ENCODE results near the gene ACSM4.
"Not testable (repeated sequence)": the region's sequence is repeated elsewhere in the genome, so short reads cannot be mapped to it uniquely, and the experiment has no call there.

ACSM4 gene, protein sequence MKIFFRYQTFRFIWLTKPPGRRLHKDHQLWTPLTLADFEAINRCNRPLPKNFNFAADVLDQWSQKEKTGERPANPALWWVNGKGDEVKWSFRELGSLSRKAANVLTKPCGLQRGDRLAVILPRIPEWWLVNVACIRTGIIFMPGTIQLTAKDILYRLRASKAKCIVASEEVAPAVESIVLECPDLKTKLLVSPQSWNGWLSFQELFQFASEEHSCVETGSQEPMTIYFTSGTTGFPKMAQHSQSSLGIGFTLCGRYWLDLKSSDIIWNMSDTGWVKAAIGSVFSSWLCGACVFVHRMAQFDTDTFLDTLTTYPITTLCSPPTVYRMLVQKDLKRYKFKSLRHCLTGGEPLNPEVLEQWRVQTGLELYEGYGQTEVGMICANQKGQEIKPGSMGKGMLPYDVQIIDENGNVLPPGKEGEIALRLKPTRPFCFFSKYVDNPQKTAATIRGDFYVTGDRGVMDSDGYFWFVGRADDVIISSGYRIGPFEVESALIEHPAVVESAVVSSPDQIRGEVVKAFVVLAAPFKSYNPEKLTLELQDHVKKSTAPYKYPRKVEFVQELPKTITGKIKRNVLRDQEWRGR

DNA sequence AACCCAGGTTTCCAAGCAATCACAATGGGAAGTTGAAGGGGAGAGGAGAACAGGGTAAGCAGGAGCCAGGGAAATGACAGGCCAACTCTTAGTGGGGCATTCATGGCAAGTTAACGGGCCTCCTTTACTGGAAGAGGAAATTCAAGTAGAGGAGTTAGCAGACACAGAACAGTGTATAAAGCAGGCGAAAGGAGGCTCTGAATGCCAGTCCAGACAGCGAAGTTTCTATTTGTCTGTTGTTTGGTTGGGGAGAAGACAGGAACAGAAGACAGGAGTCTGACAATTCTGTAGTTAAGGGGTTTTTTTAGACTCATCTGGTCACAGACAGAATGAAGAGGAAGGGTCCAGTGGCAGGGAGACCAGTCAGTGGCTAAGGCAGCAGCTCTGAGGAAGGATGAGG is at the start of gene ACSM4:
TSS of gene ACSM4 (plus strand) at position 301 of the 400 bp plus-strand sequence. CDS start 260 bp downstream, outside the sequence.
- no peak within 1 kb of the TSS for H3K27ac Mint-ChIP-seq
- H3K27me3 Mint-ChIP-seq: peaks cover 12% of the 10 kb centered on the region

DNA sequence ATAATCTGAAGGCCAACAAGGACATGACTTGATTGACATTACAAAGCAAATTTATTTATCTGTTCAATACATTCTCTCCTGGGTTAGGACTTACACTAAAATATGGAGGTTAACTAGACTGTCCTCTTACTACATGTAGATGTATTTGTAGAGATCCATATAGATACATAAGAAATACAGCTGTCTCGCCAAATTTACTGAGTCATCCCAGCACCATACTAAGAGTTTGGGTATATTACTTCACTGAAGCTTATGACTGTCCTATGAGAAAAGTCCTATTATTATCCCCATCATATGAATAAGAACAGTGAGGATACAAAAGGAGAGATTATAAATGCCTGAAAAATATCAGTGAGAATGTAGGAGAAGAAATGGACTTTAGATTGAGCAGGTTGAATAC is 44.8 kb upstream of the ACSM4 start:
- no peak for DNase-seq
- Mint-ChIP-seq H3K4me3 (no peak overlapping the region), H3K9me3 (no peaks in the 10 kb centered on the region), H3K27me3 (peaks cover 6% of the 10 kb centered on the region), H3K27ac (no peak overlapping the region), H3K4me1 (ENCODE audit: low read depth) (no peaks in the 10 kb centered on the region), H3K36me3 (ENCODE audit: low read depth) (no peaks in the 10 kb centered on the region)

More for the DNA sequence above, at the start of gene ACSM4:
- H3K4me3 Mint-ChIP-seq: no peak within 1 kb of the TSS
- no peaks in the 10 kb centered on the region for H3K9me3 Mint-ChIP-seq
- H3K4me1 Mint-ChIP-seq (ENCODE audit: low read depth): no peaks in the 10 kb centered on the region
- DNase-seq: no peak
- H3K36me3 Mint-ChIP-seq (ENCODE audit: low read depth): no peaks in the 10 kb centered on the region

DNA sequence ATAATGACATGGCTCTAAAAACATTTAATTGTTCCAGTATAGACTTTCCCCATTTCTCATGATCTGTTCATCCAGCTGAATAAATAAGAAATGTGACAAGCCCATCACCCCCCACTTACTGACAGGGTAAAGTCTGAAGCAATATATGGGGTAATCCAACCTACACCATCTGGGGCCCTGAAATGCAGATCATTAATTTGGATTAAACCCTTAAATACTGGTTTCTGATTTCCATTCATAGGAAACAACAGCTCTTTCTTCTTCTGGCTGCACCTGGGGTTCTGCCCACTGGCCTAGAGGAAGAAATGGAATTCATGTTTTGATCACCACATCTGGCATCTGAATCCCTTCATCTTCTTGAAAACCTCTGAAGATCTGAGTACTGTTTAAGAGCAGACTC is 39.3 kb upstream of the ACSM4 start:
- H3K27ac Mint-ChIP-seq: no peak overlapping the region
- no peaks in the 10 kb centered on the region for H3K27me3 Mint-ChIP-seq
- no peaks in the 10 kb centered on the region for H3K4me1 Mint-ChIP-seq (ENCODE audit: low read depth)

DNA sequence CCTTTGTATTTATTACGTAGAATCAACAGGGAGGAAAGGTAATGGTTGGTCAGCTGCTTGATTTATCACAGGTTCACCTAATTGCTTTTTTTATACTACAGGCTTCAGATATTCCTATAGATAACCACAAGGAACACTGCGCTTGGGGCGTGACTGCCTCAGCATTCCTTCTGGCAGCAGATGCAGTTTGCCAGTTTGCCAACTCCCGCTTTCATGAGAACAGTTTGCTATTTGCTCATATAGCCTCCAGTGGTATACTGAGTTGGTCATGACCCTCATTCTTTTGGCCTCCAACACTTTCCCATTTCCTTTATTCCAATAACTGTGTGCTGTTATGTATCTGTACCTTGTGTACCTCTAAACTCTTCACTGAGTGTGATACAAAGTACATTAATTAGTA is 38.6 kb upstream of the ACSM4 start:
- Mint-ChIP-seq H3K9me3 (no peaks in the 10 kb centered on the region), H3K4me1 (ENCODE audit: low read depth) (no peaks in the 10 kb centered on the region), H3K27ac (no peak overlapping the region), H3K27me3 (no peaks in the 10 kb centered on the region), H3K4me3 (no peak overlapping the region), H3K36me3 (ENCODE audit: low read depth) (no peaks in the 10 kb centered on the region)
- DNase-seq: no peak

More for the DNA sequence above, 39.3 kb upstream of the ACSM4 start:
- Mint-ChIP-seq H3K4me3 (no peak overlapping the region), H3K9me3 (no peaks in the 10 kb centered on the region), H3K36me3 (ENCODE audit: low read depth) (no peaks in the 10 kb centered on the region)
- DNase-seq: no peak

DNA sequence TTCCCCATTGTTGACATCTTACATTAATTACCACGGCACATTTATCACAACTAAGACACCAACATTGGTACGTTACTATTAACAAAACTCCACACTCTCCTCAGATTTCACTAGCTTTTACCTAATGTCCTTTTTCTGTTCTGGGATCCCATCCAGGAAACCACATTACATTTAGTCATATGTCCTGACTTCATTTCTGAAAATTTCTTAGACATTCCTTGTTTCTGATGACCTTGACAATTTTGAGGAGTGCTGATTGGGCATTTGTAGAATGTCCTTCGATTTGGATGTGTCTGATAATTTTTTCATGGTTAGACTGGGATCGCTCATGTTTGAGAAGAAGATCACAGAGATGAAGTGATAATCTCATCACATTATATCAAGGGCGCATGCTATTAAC is 34.6 kb upstream of the ACSM4 start:
- H3K4me3 Mint-ChIP-seq: no peak overlapping the region
- H3K27ac Mint-ChIP-seq: no peak overlapping the region
- peaks cover 11% of the 10 kb centered on the region for H3K27me3 Mint-ChIP-seq
- H3K36me3 Mint-ChIP-seq (ENCODE audit: low read depth): no peaks in the 10 kb centered on the region
- no peak for DNase-seq
- H3K9me3 Mint-ChIP-seq: no peaks in the 10 kb centered on the region
- H3K4me1 Mint-ChIP-seq (ENCODE audit: low read depth): no peaks in the 10 kb centered on the region

DNA sequence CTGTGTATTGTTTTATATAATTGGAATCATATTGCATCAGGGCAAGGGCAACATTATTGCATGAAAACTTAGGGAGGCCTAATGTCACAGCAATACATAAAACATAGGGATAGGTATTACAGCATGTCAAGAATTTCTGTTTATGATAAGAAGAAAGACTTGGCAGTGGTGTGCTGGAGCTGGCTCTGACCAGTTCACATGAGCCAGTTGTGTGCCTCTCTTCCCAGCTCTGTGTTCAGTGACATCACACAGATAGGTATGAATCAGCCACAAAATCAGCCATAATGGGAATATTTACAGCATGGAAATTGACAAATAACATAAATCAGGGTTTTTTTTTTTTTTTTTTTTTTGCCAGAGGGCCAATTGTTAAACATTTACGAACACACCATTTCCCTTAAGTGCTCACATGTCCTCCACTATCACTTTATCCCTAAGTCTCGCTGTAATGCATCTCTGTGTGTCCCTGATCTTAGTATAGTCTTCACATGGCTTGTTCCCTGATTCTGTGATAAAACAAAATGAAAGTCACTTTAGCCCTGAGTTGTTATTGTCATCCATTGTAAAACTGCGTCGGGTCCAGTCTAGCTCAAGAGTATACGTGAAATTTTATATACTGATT is 31.9 kb upstream of the ACSM4 start:
- Mint-ChIP-seq H3K27me3 (peaks cover 14% of the 10 kb centered on the region), H3K27ac (no peak overlapping the region), H3K4me1 (ENCODE audit: low read depth) (no peaks in the 10 kb centered on the region), H3K36me3 (ENCODE audit: low read depth) (no peaks in the 10 kb centered on the region), H3K9me3 (no peaks in the 10 kb centered on the region), H3K4me3 (no peak overlapping the region)
- no peak for DNase-seq

DNA sequence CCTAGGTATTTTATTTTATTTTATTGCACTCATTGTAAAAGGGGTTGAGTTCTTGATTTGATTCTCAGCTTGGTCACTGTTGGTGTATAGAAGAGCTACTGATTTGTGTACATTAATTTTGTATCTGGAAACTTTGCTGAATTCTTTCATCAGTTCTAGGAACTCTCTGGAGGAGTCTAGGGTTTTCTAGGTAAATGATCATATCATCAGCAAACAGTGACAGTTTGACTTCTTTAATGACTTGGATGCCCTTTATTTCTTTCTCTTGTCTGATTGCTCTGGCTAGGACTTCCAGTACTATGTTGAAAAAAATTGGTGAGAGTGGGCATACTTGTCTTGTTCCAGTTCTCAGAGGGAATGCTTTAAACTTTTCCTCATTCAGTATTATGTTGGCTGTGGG is 28.4 kb upstream of the ACSM4 start:
- H3K9me3 Mint-ChIP-seq: not testable (repeated sequence)
- H3K27me3 Mint-ChIP-seq: peaks cover 26% of the 10 kb centered on the region

DNA sequence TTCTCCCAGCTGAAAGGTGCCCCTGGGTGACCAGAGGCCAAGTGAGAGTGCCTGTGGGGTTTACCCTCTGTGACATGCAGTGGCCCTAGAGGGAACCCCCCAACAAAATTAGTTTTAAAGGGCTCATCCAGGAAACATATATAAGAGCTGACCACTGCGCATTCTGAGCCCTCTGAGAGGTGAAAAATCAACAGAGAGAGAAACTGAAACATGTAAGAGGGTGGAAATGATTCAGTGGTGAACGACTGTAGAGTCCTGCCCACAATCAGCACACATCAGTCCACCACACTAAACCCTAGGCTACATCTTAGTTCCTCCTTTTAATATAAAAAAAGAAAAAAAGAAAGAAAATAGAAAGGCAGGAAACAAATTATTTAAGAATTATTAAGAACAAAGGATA is 21.0 kb upstream of the ACSM4 start:
- DNase-seq: no peak
- H3K27me3 Mint-ChIP-seq: peaks cover 41% of the 10 kb centered on the region
- no peaks in the 10 kb centered on the region for H3K36me3 Mint-ChIP-seq (ENCODE audit: low read depth)
- H3K27ac Mint-ChIP-seq: no peak overlapping the region
- H3K4me1 Mint-ChIP-seq (ENCODE audit: low read depth): no peaks in the 10 kb centered on the region
- peaks cover 18% of the 10 kb centered on the region for H3K9me3 Mint-ChIP-seq
- no peak overlapping the region for H3K4me3 Mint-ChIP-seq

More for the DNA sequence above, 28.4 kb upstream of the ACSM4 start:
- not testable (repeated sequence) for H3K27ac Mint-ChIP-seq; H3K4me3 Mint-ChIP-seq; DNase-seq; H3K36me3 Mint-ChIP-seq (ENCODE audit: low read depth); H3K4me1 Mint-ChIP-seq (ENCODE audit: low read depth)

DNA sequence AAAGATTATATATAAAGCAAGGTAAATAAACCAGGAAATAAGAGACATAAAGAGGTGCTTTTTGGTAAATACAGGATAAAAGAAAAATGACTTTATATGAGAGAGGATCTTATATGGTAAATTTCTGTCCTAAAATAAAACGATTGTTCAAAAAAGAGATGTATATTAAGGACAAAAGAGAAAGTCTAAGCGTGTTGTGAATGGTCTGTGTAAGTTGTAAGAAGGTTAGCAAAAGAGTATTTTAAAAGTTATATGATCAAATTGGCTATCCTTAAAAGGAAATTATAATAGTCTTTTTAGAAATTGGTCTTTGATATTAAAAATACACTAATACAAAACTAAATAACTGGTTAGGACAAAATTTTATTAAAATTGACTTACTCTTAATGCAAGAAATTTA is 14.1 kb upstream of the ACSM4 start:
- Mint-ChIP-seq H3K27ac (no peak overlapping the region), H3K27me3 (peaks cover 16% of the 10 kb centered on the region), H3K4me3 (no peak overlapping the region), H3K9me3 (peaks cover 17% of the 10 kb centered on the region), H3K36me3 (ENCODE audit: low read depth) (no peaks in the 10 kb centered on the region), H3K4me1 (ENCODE audit: low read depth) (no peaks in the 10 kb centered on the region)
- no peak for DNase-seq

DNA sequence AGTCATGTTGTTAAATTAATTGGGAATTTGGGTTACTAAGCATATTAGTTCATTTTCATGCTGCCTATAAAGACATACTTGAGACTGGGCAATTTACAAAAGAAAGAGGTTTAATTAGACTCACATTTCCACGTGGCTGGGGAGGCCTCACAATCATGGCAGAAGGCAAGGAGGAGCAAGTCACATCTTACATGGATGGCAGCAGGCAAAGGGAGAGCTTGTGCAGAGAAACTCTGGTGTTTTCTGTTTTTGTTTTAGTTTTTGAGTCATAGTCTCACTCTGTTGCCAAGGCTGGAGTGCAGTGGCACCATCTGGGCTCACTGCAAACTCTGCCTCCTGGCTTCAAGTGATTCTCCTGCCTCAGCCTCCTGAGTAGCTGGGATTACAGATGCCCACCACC is 13.3 kb upstream of the ACSM4 start:
- H3K4me3 Mint-ChIP-seq; H3K27ac Mint-ChIP-seq; DNase-seq; H3K36me3 Mint-ChIP-seq (ENCODE audit: low read depth); H3K4me1 Mint-ChIP-seq (ENCODE audit: low read depth): not testable (repeated sequence)
- peaks cover 12% of the 10 kb centered on the region for H3K9me3 Mint-ChIP-seq
- H3K27me3 Mint-ChIP-seq: peaks cover 13% of the 10 kb centered on the region

DNA sequence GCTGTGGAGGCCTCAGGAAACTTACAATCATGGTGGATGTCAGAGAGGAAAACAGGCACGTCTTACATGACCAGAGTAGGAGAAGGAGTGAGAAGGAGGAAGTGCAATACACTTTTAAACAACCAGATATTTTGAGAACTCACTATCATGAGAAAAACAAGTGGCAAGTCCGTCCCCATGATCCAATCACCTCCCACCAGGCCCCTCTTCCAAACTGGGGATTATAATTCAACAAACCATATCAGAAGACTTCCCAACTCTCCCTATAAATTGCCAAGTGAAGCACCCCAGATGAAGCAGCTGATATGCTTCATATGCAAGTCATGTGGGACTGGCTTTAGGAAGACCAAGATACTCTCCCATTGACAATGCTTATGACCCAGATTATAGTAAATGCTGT is 11.6 kb upstream of the ACSM4 start:
- Mint-ChIP-seq H3K27ac (no peak overlapping the region), H3K9me3 (peaks cover 6% of the 10 kb centered on the region), H3K27me3 (peaks cover 17% of the 10 kb centered on the region), H3K36me3 (ENCODE audit: low read depth) (no peaks in the 10 kb centered on the region), H3K4me1 (ENCODE audit: low read depth) (no peaks in the 10 kb centered on the region), H3K4me3 (no peak overlapping the region)
- DNase-seq: no peak

DNA sequence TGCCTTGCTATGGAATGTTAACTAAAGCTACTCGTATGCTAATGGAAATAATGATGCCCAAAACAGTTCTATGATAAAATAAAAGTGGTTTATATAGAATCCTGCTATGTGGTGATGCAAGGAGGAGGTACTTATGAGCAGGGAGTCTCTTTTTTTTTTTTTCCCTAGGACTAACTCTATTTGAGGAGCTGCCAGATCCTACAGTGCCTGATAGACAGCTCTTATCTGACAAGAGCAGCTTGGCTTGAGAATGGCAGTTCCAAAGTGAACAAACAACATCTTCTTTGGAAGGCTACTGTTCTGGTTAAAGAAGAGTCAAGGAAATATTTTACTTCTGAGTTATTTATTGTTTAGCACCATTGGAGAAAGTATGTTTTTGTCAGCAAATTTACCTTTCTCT is 10.2 kb upstream of the ACSM4 start:
- Mint-ChIP-seq H3K4me1 (ENCODE audit: low read depth) (no peaks in the 10 kb centered on the region), H3K36me3 (ENCODE audit: low read depth) (no peaks in the 10 kb centered on the region), H3K4me3 (no peak overlapping the region), H3K9me3 (peaks cover 6% of the 10 kb centered on the region), H3K27ac (no peak overlapping the region), H3K27me3 (peaks cover 19% of the 10 kb centered on the region)
- DNase-seq: no peak

DNA sequence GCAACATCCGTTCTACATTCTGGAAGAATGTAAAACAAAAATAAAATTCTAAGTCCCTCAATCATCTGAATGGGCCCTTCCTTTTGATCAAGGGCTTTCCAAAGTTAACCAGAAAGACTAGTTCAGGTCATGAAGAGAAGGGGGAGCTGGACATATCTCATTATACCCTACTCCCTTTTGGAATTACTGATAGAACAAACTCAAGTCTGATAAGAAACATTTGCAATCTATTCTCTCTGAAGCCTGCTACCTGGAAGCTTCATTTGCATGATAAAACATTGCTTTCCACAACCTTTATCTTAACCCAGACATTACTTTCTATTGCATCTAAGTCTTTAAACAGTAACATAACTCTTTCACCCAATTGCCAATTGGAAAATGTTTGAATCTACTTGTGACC is 8.3 kb upstream of the ACSM4 start:
- Mint-ChIP-seq H3K36me3 (ENCODE audit: low read depth) (no peaks in the 10 kb centered on the region), H3K9me3 (peaks cover 4% of the 10 kb centered on the region), H3K27me3 (peaks cover 26% of the 10 kb centered on the region), H3K27ac (no peak overlapping the region), H3K4me1 (ENCODE audit: low read depth) (no peaks in the 10 kb centered on the region), H3K4me3 (no peak overlapping the region)
- DNase-seq: no peak

DNA sequence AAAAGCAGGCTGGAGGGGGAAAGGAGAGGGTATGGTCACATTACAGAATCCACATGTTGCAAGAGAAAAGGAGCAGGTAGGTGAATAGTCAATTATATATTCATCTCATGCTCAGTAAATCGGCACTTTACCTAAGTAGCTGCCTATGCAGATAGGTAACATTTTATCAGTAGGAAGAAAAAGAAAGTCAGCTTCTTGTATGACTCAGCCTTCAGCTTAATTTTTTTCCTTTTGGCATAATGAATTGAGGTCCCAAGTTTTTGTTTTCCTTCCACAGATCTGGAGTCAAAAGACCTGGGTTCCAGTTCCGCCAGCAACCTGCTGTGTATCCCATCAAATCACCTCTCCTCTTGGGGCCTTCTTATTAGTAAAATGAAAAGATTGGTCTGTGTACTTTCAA is 6.0 kb upstream of the ACSM4 start:
- no peak overlapping the region for H3K27ac Mint-ChIP-seq
- no peak for DNase-seq
- no peaks in the 10 kb centered on the region for H3K4me1 Mint-ChIP-seq (ENCODE audit: low read depth)
- peaks cover 26% of the 10 kb centered on the region for H3K27me3 Mint-ChIP-seq
- no peaks in the 10 kb centered on the region for H3K36me3 Mint-ChIP-seq (ENCODE audit: low read depth)
- no peak overlapping the region for H3K4me3 Mint-ChIP-seq
- H3K9me3 Mint-ChIP-seq: no peaks in the 10 kb centered on the region

All from activated T-cell treated with anti-CD3 and anti-CD28 coated beads, Interleukin-2, amount 50 U/mL, for 24 hours (primary cell).